ENCODE data around the gene WHAMM. TPM values are rescaled to one million over a fixed set of nuclear protein-coding genes. Genes with fewer than 3 reads are reported as not detected.

Gene WHAMM
- total and polyA plus RNA-seq, 2 of the 4 experiments (the other 2 are of a cell fraction) = 1.4 to 4.1 TPM

DNA sequence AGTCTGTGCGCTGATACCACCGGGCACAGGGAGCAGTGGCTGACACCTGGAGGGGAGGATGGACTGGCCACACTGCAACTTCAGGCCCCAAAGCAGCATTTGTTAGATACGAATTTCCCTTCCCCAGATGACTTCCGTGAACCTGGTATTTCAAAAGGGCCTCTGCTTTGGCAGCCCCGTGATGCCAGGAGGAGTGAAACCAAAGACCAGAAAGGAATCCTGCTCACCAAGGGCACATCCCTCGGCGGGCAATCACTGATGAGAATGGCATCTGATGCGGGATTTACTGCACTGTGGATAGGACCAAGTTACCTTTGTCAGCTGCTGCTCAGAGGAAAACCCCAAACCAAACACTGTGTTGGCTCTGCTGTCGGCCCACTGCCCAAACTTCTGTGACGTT, 65.5 kb downstream of the WHAMM start:
- Histone ChIP-seq H3K4me2 (ENCODE audit: low read depth, low read length) (no peak overlapping the region), H4K5ac (ENCODE audit: low read depth, low read length) (no peak overlapping the region), H2BK20ac (ENCODE audit: low read depth, low read length) (peak overlapping the region; percentile 61; the same call in 1 of the 2 replicates), H3K14ac (replicated peaks; ENCODE audit: low read depth, low read length) (no peak overlapping the region), H2AFZ (replicated peaks; ENCODE audit: low read length, poor library complexity) (peak overlapping the region; percentile 35), H4K91ac (ENCODE audit: insufficient read depth, low read depth, low read length) (peak overlapping the region; percentile 5; the same call in 1 of the 2 replicates), H2BK5ac (ENCODE audit: low read depth, low read length, poor library complexity, severe bottlenecking) (no peak overlapping the region), H2BK15ac (ENCODE audit: low read depth, low read length) (peak overlapping the region; percentile 9; the same call in 1 of the 3 replicates), H3K4ac (ENCODE audit: low read depth, low read length) (peak overlapping the region; percentile 24; the same call in 1 of the 2 replicates), H3K9me3 (ENCODE audit: control insufficient read depth, insufficient read depth, low read length) (no peaks in the 10 kb centered on the region), H2BK120ac (ENCODE audit: low read depth, low read length) (peak overlapping the region; percentile 41; the same call in 1 of the 2 replicates), H4K20me1 (ENCODE audit: insufficient read depth, low read length) (no peaks in the 10 kb centered on the region), H3K23ac (ENCODE audit: low read depth, low read length) (no peak overlapping the region), H3K4me1 (ENCODE audit: control insufficient read depth, insufficient read depth, low read length) (0 out of 2 replicates have a peak, but pooled peaks cover 1% of the 10 kb centered on the region), H2AK9ac (replicated peaks; ENCODE audit: low read depth, low read length, poor library complexity) (no peak overlapping the region), H3K79me1 (ENCODE audit: low read depth in 1 of 2, low read length in 2 of 2) (no peaks in the 10 kb centered on the region), H3K9me1 (ENCODE audit: insufficient read depth, low read length) (peaks cover 4% of the 10 kb centered on the region; the same call in 1 of the 2 replicates), H3K18ac (ENCODE audit: low read depth, low read length) (no peak overlapping the region), H3K36me3 (ENCODE audit: control insufficient read depth, insufficient read depth, low read length) (no peaks in the 10 kb centered on the region), H3K27me3 (ENCODE audit: control insufficient read depth, insufficient read depth, low read length) (no peaks in the 10 kb centered on the region), H3K9ac (ENCODE audit: low read depth, low read length) (no peak overlapping the region), H3K56ac (ENCODE audit: extremely low read depth, insufficient read depth, low read length) (no peak overlapping the region), H3K27ac (ENCODE audit: insufficient read depth, low read length) (no peak overlapping the region), H4K8ac (ENCODE audit: low read depth in 2 of 2, low read length in 2 of 2) (no peak overlapping the region), H2AK5ac (ENCODE audit: low read depth, low read length) (peak overlapping the region; percentile 53; the same call in 1 of the 2 replicates), H3K4me3 (ENCODE audit: insufficient read depth, low read depth, low read length) (no peak overlapping the region)
- ATAC-seq (ENCODE audit: low read depth) (no peak), DNase-seq (no peak)
- no TSS peak for BruUV-seq (replicated peaks)
- in situ Hi-C loops (cut with MboI; ENCODE audit: low sequenced_read_pairs) = no loop called here
- POLR2A ChIA-PET (ENCODE audit: unreplicated experiment) = no interaction called here
- no CpG with 5 or more reads among the region's 10 CpGs for WGBS, 2 experiments (ENCODE audit: extremely low coverage in 2 of 2, insufficient read length in 1 of 2)
- dilution Hi-C loops (cut with HindIII; ENCODE audit: low sequenced_read_pairs, unreplicated experiment) = no loop called here
- intact Hi-C loops (cut with micrococcal nuclease) = no loop called here
- CTCF ChIA-PET = no interaction called here
- TF ChIP-seq POLR2A (IDR thresholded peaks at IDR 0.05; ENCODE audit: low read depth, low read length) (no peak), CEBPB (IDR thresholded peaks at IDR 0.05; ENCODE audit: low read depth, low read length) (no peak), MAFK (IDR thresholded peaks at IDR 0.05; ENCODE audit: low read depth, low read length) (no peak), MXI1 (IDR thresholded peaks at IDR 0.05; ENCODE audit: borderline replicate concordance, low read depth, low read length) (no peak), SMC3 (IDR thresholded peaks at IDR 0.05; ENCODE audit: low read depth, low read length) (no peak), NFE2L2 (IDR thresholded peaks at IDR 0.05; ENCODE audit: low read depth, low read length) (no peak), FOS (IDR thresholded peaks at IDR 0.05; ENCODE audit: low read depth, low read length) (no peak), RFX5 (IDR thresholded peaks at IDR 0.05; ENCODE audit: low read depth, low read length) (no peak), RCOR1 (IDR thresholded peaks at IDR 0.05; ENCODE audit: insufficient replicate concordance, low read length) (no peak), MAZ (IDR thresholded peaks at IDR 0.05; ENCODE audit: borderline replicate concordance, low read depth, low read length) (no peak), RAD21 (IDR thresholded peaks at IDR 0.05; ENCODE audit: low read length) (no peak), CHD1 (IDR thresholded peaks at IDR 0.05; ENCODE audit: low read depth, low read length) (no peak), BHLHE40 (IDR thresholded peaks at IDR 0.05; ENCODE audit: low read depth, low read length) (no peak)
- TF ChIP-seq, protein P1, sequence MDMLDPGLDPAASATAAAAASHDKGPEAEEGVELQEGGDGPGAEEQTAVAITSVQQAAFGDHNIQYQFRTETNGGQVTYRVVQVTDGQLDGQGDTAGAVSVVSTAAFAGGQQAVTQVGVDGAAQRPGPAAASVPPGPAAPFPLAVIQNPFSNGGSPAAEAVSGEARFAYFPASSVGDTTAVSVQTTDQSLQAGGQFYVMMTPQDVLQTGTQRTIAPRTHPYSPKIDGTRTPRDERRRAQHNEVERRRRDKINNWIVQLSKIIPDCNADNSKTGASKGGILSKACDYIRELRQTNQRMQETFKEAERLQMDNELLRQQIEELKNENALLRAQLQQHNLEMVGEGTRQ (IDR thresholded peaks at IDR 0.05; ENCODE audit: low read depth, low read length) = no peak
- TF ChIP-seq, protein P2, sequence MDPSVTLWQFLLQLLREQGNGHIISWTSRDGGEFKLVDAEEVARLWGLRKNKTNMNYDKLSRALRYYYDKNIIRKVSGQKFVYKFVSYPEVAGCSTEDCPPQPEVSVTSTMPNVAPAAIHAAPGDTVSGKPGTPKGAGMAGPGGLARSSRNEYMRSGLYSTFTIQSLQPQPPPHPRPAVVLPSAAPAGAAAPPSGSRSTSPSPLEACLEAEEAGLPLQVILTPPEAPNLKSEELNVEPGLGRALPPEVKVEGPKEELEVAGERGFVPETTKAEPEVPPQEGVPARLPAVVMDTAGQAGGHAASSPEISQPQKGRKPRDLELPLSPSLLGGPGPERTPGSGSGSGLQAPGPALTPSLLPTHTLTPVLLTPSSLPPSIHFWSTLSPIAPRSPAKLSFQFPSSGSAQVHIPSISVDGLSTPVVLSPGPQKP (IDR thresholded peaks at IDR 0.05; ENCODE audit: borderline replicate concordance, low read depth, low read length) = no peak
- TF ChIP-seq, protein P3, sequence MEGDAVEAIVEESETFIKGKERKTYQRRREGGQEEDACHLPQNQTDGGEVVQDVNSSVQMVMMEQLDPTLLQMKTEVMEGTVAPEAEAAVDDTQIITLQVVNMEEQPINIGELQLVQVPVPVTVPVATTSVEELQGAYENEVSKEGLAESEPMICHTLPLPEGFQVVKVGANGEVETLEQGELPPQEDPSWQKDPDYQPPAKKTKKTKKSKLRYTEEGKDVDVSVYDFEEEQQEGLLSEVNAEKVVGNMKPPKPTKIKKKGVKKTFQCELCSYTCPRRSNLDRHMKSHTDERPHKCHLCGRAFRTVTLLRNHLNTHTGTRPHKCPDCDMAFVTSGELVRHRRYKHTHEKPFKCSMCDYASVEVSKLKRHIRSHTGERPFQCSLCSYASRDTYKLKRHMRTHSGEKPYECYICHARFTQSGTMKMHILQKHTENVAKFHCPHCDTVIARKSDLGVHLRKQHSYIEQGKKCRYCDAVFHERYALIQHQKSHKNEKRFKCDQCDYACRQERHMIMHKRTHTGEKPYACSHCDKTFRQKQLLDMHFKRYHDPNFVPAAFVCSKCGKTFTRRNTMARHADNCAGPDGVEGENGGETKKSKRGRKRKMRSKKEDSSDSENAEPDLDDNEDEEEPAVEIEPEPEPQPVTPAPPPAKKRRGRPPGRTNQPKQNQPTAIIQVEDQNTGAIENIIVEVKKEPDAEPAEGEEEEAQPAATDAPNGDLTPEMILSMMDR (conservative IDR thresholded peaks at IDR 0.05; ENCODE audit: low read depth, low read length) = no peak
